ENCODE data around the gene ZDHHC16.

The ZDHHC16 gene

GRCh38 chr10:97494151-97494550, 48.2 kb downstream of the ZDHHC16 start:
- DNase-seq (ENCODE audit: insufficient read length, low spot score) (no peak), FAIRE-seq (no peak)
- TF ChIP-seq POU2F2 (IDR thresholded peaks at IDR 0.05; ENCODE audit: low read depth, low read length) (no peak), POLR2AphosphoS5 (IDR thresholded peaks at IDR 0.05; ENCODE audit: low read depth, low read length) (no peak), SPI1 (IDR thresholded peaks at IDR 0.05; ENCODE audit: low read depth, low read length) (no peak), PAX5 (IDR thresholded peaks at IDR 0.05; ENCODE audit: insufficient read depth, low read length, severe bottlenecking) (no peak), TAF1 (IDR thresholded peaks at IDR 0.05; ENCODE audit: low read depth, low read length) (no peak), POLR2A (IDR thresholded peaks at IDR 0.05; ENCODE audit: low read depth, low read length) (no peak)

GRCh38 chr10:97494863-97495506, 49.0 kb downstream of the ZDHHC16 start:
- DNase-seq (ENCODE audit: insufficient read length, low spot score): no peak
- TF ChIP-seq POU2F2 (IDR thresholded peaks at IDR 0.05; ENCODE audit: low read depth, low read length) (no peak), TAF1 (IDR thresholded peaks at IDR 0.05; ENCODE audit: low read depth, low read length) (no peak), SPI1 (IDR thresholded peaks at IDR 0.05; ENCODE audit: low read depth, low read length) (no peak), PAX5 (IDR thresholded peaks at IDR 0.05; ENCODE audit: insufficient read depth, low read length, severe bottlenecking) (no peak), POLR2AphosphoS5 (IDR thresholded peaks at IDR 0.05; ENCODE audit: low read depth, low read length) (no peak), POLR2A (IDR thresholded peaks at IDR 0.05; ENCODE audit: low read depth, low read length) (no peak)
- no peak for FAIRE-seq

- FAIRE-seq: peak; percentile 99
Measured at GRCh38 chr10:97497572-97498075, 51.6 kb downstream of the ZDHHC16 start.

GRCh38 chr10:97498076-97498840, 52.3 kb downstream of the ZDHHC16 start, which contains the start of gene MMS19:
MMS19 (minus strand) TSS chr10:97498422; CDS start chr10:97498384, 38 bp downstream.
- peak; percentile 99 for DNase-seq (ENCODE audit: insufficient read length, low spot score)

More at GRCh38 chr10:97497572-97498075, 51.6 kb downstream of the ZDHHC16 start:
- DNase-seq (ENCODE audit: insufficient read length, low spot score): peak; percentile 70
- TF ChIP-seq POLR2AphosphoS5 (IDR thresholded peaks at IDR 0.05; ENCODE audit: low read depth, low read length) (peak; percentile 96), POU2F2 (IDR thresholded peaks at IDR 0.05; ENCODE audit: low read depth, low read length) (peak; percentile 72; the same call in 1 of the 2 replicates), POLR2A (IDR thresholded peaks at IDR 0.05; ENCODE audit: low read depth, low read length) (peak; percentile 88), PAX5 (IDR thresholded peaks at IDR 0.05; ENCODE audit: insufficient read depth, low read length, severe bottlenecking) (no peak), TAF1 (IDR thresholded peaks at IDR 0.05; ENCODE audit: low read depth, low read length) (peak; percentile 90), SPI1 (IDR thresholded peaks at IDR 0.05; ENCODE audit: low read depth, low read length) (no peak)

GRCh38 chr10:97498841-97499560, 53.0 kb downstream of the ZDHHC16 start, which contains the start of gene UBTD1:
UBTD1 (plus strand) TSS chr10:97498924; CDS start chr10:97499204, 280 bp downstream.
- DNase-seq (ENCODE audit: insufficient read length, low spot score): no peak
- FAIRE-seq: no peak
- no peak for TF ChIP-seq POU2F2 (IDR thresholded peaks at IDR 0.05; ENCODE audit: low read depth, low read length)
- no peak for TF ChIP-seq PAX5 (IDR thresholded peaks at IDR 0.05; ENCODE audit: insufficient read depth, low read length, severe bottlenecking)
- TF ChIP-seq POLR2A (IDR thresholded peaks at IDR 0.05; ENCODE audit: low read depth, low read length): no peak
- TF ChIP-seq TAF1 (IDR thresholded peaks at IDR 0.05; ENCODE audit: low read depth, low read length): no peak
- TF ChIP-seq POLR2AphosphoS5 (IDR thresholded peaks at IDR 0.05; ENCODE audit: low read depth, low read length): no peak
- no peak for TF ChIP-seq SPI1 (IDR thresholded peaks at IDR 0.05; ENCODE audit: low read depth, low read length)

More at GRCh38 chr10:97498076-97498840, 52.3 kb downstream of the ZDHHC16 start, which contains the start of gene MMS19:
- peak; percentile 55 for TF ChIP-seq POLR2A (IDR thresholded peaks at IDR 0.05; ENCODE audit: low read depth, low read length)
- TF ChIP-seq POLR2AphosphoS5 (IDR thresholded peaks at IDR 0.05; ENCODE audit: low read depth, low read length): no peak
- no peak for TF ChIP-seq SPI1 (IDR thresholded peaks at IDR 0.05; ENCODE audit: low read depth, low read length)
- TF ChIP-seq POU2F2 (IDR thresholded peaks at IDR 0.05; ENCODE audit: low read depth, low read length): no peak
- TF ChIP-seq PAX5 (IDR thresholded peaks at IDR 0.05; ENCODE audit: insufficient read depth, low read length, severe bottlenecking): no peak
- TF ChIP-seq TAF1 (IDR thresholded peaks at IDR 0.05; ENCODE audit: low read depth, low read length): peak; percentile 86
- FAIRE-seq: no peak

GRCh38 chr10:97499561-97500296, 53.8 kb downstream of the ZDHHC16 start:
- FAIRE-seq (no peak), DNase-seq (ENCODE audit: insufficient read length, low spot score) (no peak)
- TF ChIP-seq POLR2A (IDR thresholded peaks at IDR 0.05; ENCODE audit: low read depth, low read length) (no peak), POU2F2 (IDR thresholded peaks at IDR 0.05; ENCODE audit: low read depth, low read length) (no peak), SPI1 (IDR thresholded peaks at IDR 0.05; ENCODE audit: low read depth, low read length) (no peak; the same call in 1 of the 2 replicates), TAF1 (IDR thresholded peaks at IDR 0.05; ENCODE audit: low read depth, low read length) (no peak), POLR2AphosphoS5 (IDR thresholded peaks at IDR 0.05; ENCODE audit: low read depth, low read length) (no peak), PAX5 (IDR thresholded peaks at IDR 0.05; ENCODE audit: insufficient read depth, low read length, severe bottlenecking) (no peak)

- FAIRE-seq: no peak
- no peak for DNase-seq (ENCODE audit: insufficient read length, low spot score)
Measured at GRCh38 chr10:97500297-97500575, 54.3 kb downstream of the ZDHHC16 start.

GRCh38 chr10:97502916-97503315, 56.9 kb downstream of the ZDHHC16 start:
- no peak for TF ChIP-seq SPI1 (IDR thresholded peaks at IDR 0.05; ENCODE audit: low read depth, low read length)
- TF ChIP-seq TAF1 (IDR thresholded peaks at IDR 0.05; ENCODE audit: low read depth, low read length): no peak
- TF ChIP-seq POLR2A (IDR thresholded peaks at IDR 0.05; ENCODE audit: low read depth, low read length): no peak
- TF ChIP-seq POU2F2 (IDR thresholded peaks at IDR 0.05; ENCODE audit: low read depth, low read length): no peak
- TF ChIP-seq PAX5 (IDR thresholded peaks at IDR 0.05; ENCODE audit: insufficient read depth, low read length, severe bottlenecking): no peak
- no peak for TF ChIP-seq POLR2AphosphoS5 (IDR thresholded peaks at IDR 0.05; ENCODE audit: low read depth, low read length)
- DNase-seq (ENCODE audit: insufficient read length, low spot score) (no peak), FAIRE-seq (no peak)

More at GRCh38 chr10:97500297-97500575, 54.3 kb downstream of the ZDHHC16 start:
- TF ChIP-seq POU2F2 (IDR thresholded peaks at IDR 0.05; ENCODE audit: low read depth, low read length) (no peak), POLR2AphosphoS5 (IDR thresholded peaks at IDR 0.05; ENCODE audit: low read depth, low read length) (no peak), TAF1 (IDR thresholded peaks at IDR 0.05; ENCODE audit: low read depth, low read length) (no peak), POLR2A (IDR thresholded peaks at IDR 0.05; ENCODE audit: low read depth, low read length) (no peak), SPI1 (IDR thresholded peaks at IDR 0.05; ENCODE audit: low read depth, low read length) (no peak), PAX5 (IDR thresholded peaks at IDR 0.05; ENCODE audit: insufficient read depth, low read length, severe bottlenecking) (no peak)
